ENCODE data around the gene DHRS1. TPM values are rescaled to one million over a fixed set of nuclear protein-coding genes. Genes with fewer than 3 reads are reported as not detected.

Gene DHRS1
- total and polyA plus RNA-seq, 7 donors: 13.9 to 56.6 (median 34.6) TPM

DNA sequence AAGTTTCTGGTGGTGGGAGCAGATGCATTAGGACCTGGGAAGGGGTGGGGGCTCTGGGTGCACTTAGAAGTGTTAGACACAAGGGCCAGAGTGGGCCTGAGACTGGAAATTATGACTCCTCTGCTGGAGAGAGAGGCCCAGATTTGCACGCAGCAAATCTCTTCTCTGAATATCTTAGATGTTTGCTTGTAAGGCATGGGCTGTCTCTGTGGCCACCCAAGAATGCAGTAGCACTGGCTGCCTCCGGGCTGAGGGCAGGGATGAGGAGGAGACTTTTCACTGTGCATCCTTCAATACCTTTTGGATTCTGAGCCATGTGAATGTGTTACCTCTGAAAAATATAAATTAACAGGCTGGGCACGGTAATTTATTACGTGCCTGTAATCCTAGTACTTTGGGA lies 14.2 kb downstream of the DHRS1 start:
- DNase-seq: no peak
- H3K36me3 ChIP-seq: peaks cover 0 to 12% (median 7%) of the 10 kb centered on the region in 4 donors
- no peak overlapping the region for H3K27ac ChIP-seq
- no peak for TF ChIP-seq POLR2A (IDR thresholded peaks at IDR 0.05)
- no peak for TF ChIP-seq POLR2AphosphoS5 (IDR thresholded peaks at IDR 0.05)
- no peak for TF ChIP-seq EP300 (IDR thresholded peaks at IDR 0.05)
- TF ChIP-seq, protein P1, sequence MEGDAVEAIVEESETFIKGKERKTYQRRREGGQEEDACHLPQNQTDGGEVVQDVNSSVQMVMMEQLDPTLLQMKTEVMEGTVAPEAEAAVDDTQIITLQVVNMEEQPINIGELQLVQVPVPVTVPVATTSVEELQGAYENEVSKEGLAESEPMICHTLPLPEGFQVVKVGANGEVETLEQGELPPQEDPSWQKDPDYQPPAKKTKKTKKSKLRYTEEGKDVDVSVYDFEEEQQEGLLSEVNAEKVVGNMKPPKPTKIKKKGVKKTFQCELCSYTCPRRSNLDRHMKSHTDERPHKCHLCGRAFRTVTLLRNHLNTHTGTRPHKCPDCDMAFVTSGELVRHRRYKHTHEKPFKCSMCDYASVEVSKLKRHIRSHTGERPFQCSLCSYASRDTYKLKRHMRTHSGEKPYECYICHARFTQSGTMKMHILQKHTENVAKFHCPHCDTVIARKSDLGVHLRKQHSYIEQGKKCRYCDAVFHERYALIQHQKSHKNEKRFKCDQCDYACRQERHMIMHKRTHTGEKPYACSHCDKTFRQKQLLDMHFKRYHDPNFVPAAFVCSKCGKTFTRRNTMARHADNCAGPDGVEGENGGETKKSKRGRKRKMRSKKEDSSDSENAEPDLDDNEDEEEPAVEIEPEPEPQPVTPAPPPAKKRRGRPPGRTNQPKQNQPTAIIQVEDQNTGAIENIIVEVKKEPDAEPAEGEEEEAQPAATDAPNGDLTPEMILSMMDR (IDR thresholded peaks at IDR 0.05): no peak
- H3K4me3 ChIP-seq: no peak overlapping the region
- no peaks in the 10 kb centered on the region for H3K9me3 ChIP-seq
- intact Hi-C loops (cut with DNase I): no loop called here
- H3K4me1 ChIP-seq: no peaks in the 10 kb centered on the region
- H3K27me3 ChIP-seq: no peaks in the 10 kb centered on the region
- 80 to 88% methylated on average over 4 of the region's 4 CpGs for WGBS, 2 donors

DNA sequence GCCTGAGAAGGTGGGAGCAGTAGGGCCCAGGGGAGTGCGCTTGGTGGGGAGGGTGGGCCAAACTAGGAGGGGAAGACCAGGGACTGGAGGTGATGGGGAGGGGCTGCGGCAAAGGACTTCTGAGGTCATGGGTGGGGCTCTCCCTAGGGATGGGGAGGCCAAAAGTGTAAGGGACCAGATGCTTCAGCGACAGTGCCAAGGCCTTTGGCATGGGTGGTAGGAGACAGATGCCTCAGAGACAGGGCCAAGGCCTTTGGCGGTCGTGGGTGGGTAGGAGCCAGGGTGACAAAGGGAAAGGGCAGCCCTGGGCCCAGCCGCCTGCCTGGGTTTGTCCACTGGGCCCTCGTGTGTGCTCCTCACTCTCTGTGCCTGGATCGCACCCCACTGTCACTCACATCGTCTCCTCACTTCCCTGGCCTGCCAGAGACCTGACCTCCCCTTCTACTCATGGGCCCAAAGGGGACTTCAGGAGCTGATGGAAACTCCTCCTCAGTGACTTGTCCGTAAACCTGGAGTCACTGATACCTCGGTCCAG lies 15.0 kb downstream of the DHRS1 start:
- DNase-seq: no peak
- Histone ChIP-seq H3K36me3 (peaks cover 0 to 4% (median under 1%) of the 10 kb centered on the region in 4 donors), H3K27ac (no peak overlapping the region), H3K4me1 (no peaks in the 10 kb centered on the region), H3K9me3 (no peaks in the 10 kb centered on the region), H3K4me3 (no peak overlapping the region), H3K27me3 (no peaks in the 10 kb centered on the region)
- WGBS, 2 donors: 83 to 85% methylated on average over 11 of the region's 11 CpGs
- intact Hi-C loops (cut with DNase I): no loop called here
- TF ChIP-seq POLR2A (IDR thresholded peaks at IDR 0.05) (no peak), EP300 (IDR thresholded peaks at IDR 0.05) (no peak)
- TF ChIP-seq, protein P1 (IDR thresholded peaks at IDR 0.05): no peak

GRCh38 chr14:24283796-24284460 lies 15.7 kb downstream of the DHRS1 start:
- Histone ChIP-seq H3K4me1 (no peaks in the 10 kb centered on the region), H3K4me3 (no peak overlapping the region), H3K27me3 (no peaks in the 10 kb centered on the region), H3K27ac (no peak overlapping the region), H3K9me3 (no peaks in the 10 kb centered on the region), H3K36me3 (no peaks in the 10 kb centered on the region)
- 91 to 94% methylated on average over 5 of the region's 5 CpGs for WGBS, 2 donors
- DNase-seq: no peak
- TF ChIP-seq POLR2A (IDR thresholded peaks at IDR 0.05) (no peak), EP300 (IDR thresholded peaks at IDR 0.05) (no peak), POLR2AphosphoS5 (IDR thresholded peaks at IDR 0.05) (no peak)
- TF ChIP-seq, protein P1 (IDR thresholded peaks at IDR 0.05): no peak
- intact Hi-C loops (cut with DNase I): no loop called here

- 85 to 89% methylated on average over 3 of the region's 3 CpGs for WGBS, 2 donors
- no peak overlapping the region for H3K4me3 ChIP-seq
- TF ChIP-seq EP300 (IDR thresholded peaks at IDR 0.05) (no peak), POLR2AphosphoS5 (IDR thresholded peaks at IDR 0.05) (no peak), POLR2A (IDR thresholded peaks at IDR 0.05) (no peak)
- TF ChIP-seq, protein P1 (IDR thresholded peaks at IDR 0.05): no peak
- no peaks in the 10 kb centered on the region for H3K4me1 ChIP-seq
- H3K27me3 ChIP-seq: no peaks in the 10 kb centered on the region
- no peak for DNase-seq
- intact Hi-C loops (cut with DNase I): no loop called here
- H3K9me3 ChIP-seq: no peaks in the 10 kb centered on the region
- H3K27ac ChIP-seq: no peak overlapping the region
- no peaks in the 10 kb centered on the region for H3K36me3 ChIP-seq
These were observed 16.8 kb downstream of the DHRS1 start for GRCh38 chr14:24282736-24283135.

Measured in sigmoid colon (tissue), 7 donors.